Cardiac muscle cell (in vitro differentiated cells and primary cell): Measurements from ENCODE around the gene DDR2. TPM values are rescaled to one million over a fixed set of nuclear protein-coding genes. Genes with fewer than 3 reads are reported as not detected.
A peak's percentile ranks its signal among the peaks of the same experiment; 100 is the strongest.

ENCODE experiments used
- DNase-seq, 2 donors: peaks; one replicate each; pipeline versions ENCODE4 v3.0.0 to v3.0.0-alpha.2; 2010 to 2017; ENCODE audit warnings: low read depth in 1 of 2, low spot score in 1 of 2
- H3K27ac ChIP-seq: fragments of 200-600 bp; sonication (generic); 2 replicates; pipeline ENCODE4 v1.5.1; 2016
- H3K27me3 ChIP-seq: fragments of 200-600 bp; sonication (generic); 2 replicates; pipeline ENCODE4 v1.6.0; 2016; ENCODE audit warnings: control low read depth
- H3K36me3 ChIP-seq: fragments of 200-600 bp; sonication (generic); 2 replicates; pipeline ENCODE4 v1.5.1; 2016; ENCODE audit warnings: control low read depth
- H3K4me1 ChIP-seq: fragments of 200-600 bp; sonication (generic); 2 replicates; pipeline ENCODE4 v1.8.1; 2017; ENCODE audit warnings: low read depth, mild to moderate bottlenecking, mixed run types
- H3K4me3 ChIP-seq: fragments of 200-600 bp; sonication (generic); 2 replicates; pipeline ENCODE4 v1.5.1; 2016; ENCODE audit warnings: mild to moderate bottlenecking
- H3K9me3 ChIP-seq: fragments of 200-600 bp; sonication (generic); 2 replicates; pipeline ENCODE4 v1.5.1; 2017; ENCODE audit warnings: low read depth, mild to moderate bottlenecking, control low read depth
- polyA plus RNA-seq: library from polyadenylated mRNA; unstranded; fragments of >200 nt; fragmentation: Nextera tagmentation; extraction: Ambion mirVana; gene quantifications from 2 replicates; pipeline ENCODE4 v1.2.1, GENCODE V29; 2016
- total RNA-seq: library from RNA; depleted of rRNA; stranded (reverse); fragments of >200 nt; gene quantifications from 2 replicates; pipeline ENCODE4 v1.2.3, GENCODE V29; 2016
- TF ChIP-seq, protein P1 (sequence below): IDR thresholded peaks from 2 replicates; pipeline ENCODE4 v1.5.1; 2012; ENCODE audit warnings: low read depth, mild to moderate bottlenecking, low read length

The DDR2 gene
- total and polyA plus RNA-seq, 2 experiments from 2014 or later = 1.3 to 1.4 TPM

- peaks cover 3% of the 10 kb centered on the region for H3K4me1 ChIP-seq
- H3K4me3 ChIP-seq = no peak overlapping the region
- TF ChIP-seq, protein P1, sequence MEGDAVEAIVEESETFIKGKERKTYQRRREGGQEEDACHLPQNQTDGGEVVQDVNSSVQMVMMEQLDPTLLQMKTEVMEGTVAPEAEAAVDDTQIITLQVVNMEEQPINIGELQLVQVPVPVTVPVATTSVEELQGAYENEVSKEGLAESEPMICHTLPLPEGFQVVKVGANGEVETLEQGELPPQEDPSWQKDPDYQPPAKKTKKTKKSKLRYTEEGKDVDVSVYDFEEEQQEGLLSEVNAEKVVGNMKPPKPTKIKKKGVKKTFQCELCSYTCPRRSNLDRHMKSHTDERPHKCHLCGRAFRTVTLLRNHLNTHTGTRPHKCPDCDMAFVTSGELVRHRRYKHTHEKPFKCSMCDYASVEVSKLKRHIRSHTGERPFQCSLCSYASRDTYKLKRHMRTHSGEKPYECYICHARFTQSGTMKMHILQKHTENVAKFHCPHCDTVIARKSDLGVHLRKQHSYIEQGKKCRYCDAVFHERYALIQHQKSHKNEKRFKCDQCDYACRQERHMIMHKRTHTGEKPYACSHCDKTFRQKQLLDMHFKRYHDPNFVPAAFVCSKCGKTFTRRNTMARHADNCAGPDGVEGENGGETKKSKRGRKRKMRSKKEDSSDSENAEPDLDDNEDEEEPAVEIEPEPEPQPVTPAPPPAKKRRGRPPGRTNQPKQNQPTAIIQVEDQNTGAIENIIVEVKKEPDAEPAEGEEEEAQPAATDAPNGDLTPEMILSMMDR = no peak
- H3K36me3 ChIP-seq = no peaks in the 10 kb centered on the region
- H3K27me3 ChIP-seq = no peaks in the 10 kb centered on the region
- H3K27ac ChIP-seq = no peak overlapping the region
- peak in 1 of 2 donors; percentile 69 for DNase-seq
- no peaks in the 10 kb centered on the region for H3K9me3 ChIP-seq
These were observed 19.5 kb upstream of the DDR2 start for GRCh38 chr1:162612606-162613400.

DNA sequence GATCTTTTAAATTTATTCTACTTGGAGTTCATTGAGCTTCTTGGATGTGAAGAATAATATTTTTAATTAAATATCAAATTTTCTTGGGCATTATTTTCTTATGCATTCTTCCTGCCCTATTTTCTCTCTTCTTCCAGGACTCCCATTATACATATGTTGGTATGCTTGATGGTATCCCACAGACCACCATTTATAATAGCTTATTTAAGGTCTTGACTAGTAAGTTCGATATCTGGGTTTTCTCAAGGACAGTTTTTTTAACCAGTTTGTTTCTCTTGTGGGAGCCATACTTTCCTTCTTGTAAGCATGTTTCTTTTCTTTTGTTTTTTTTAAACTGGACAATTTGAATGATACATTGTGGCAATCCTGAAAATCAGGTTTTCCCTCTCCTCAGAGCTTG lies 15.4 kb upstream of the DDR2 start:
- no peak for DNase-seq
- no peak overlapping the region for H3K4me3 ChIP-seq
- H3K36me3 ChIP-seq = no peaks in the 10 kb centered on the region
- H3K27me3 ChIP-seq = no peaks in the 10 kb centered on the region
- no peak overlapping the region for H3K27ac ChIP-seq
- no peaks in the 10 kb centered on the region for H3K9me3 ChIP-seq
- H3K4me1 ChIP-seq = peaks cover 3% of the 10 kb centered on the region
- TF ChIP-seq, protein P1 = no peak

DNA sequence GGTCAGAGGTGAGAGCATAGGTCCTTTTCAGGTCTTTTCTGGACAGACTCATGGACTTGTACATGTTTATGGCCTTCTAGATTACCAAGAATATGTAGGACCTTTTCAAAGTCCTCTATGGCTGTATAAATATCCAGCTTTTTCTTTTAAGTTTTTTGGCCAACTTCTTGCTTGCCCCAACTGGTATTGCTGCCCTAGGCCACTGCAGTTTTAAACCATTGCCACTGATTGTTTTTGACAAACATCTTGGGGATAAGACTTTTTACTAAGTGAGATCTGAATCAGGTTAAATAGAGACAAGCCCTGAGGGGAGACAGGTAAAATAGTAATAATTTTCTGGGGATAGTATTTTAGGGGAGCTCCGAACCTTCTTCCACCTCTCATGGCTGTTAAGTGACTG lies 14.8 kb upstream of the DDR2 start:
- TF ChIP-seq, protein P1 = no peak
- Histone ChIP-seq H3K9me3 (no peaks in the 10 kb centered on the region), H3K27ac (no peak overlapping the region), H3K4me1 (peaks cover 3% of the 10 kb centered on the region), H3K4me3 (no peak overlapping the region), H3K27me3 (no peaks in the 10 kb centered on the region), H3K36me3 (no peaks in the 10 kb centered on the region)
- DNase-seq = no peak

GRCh38 chr1:162619076-162619475 lies 13.2 kb upstream of the DDR2 start:
- DNase-seq = no peak
- H3K9me3 ChIP-seq = no peaks in the 10 kb centered on the region
- no peak overlapping the region for H3K27ac ChIP-seq
- TF ChIP-seq, protein P1 = no peak
- H3K4me1 ChIP-seq = no peaks in the 10 kb centered on the region
- no peaks in the 10 kb centered on the region for H3K36me3 ChIP-seq
- no peak overlapping the region for H3K4me3 ChIP-seq
- H3K27me3 ChIP-seq = no peaks in the 10 kb centered on the region

GRCh38 chr1:162621256-162621655 lies 11.0 kb upstream of the DDR2 start:
- Histone ChIP-seq H3K27ac (no peak overlapping the region), H3K36me3 (no peaks in the 10 kb centered on the region), H3K4me3 (no peak overlapping the region), H3K4me1 (peaks cover under 1% of the 10 kb centered on the region), H3K9me3 (no peaks in the 10 kb centered on the region), H3K27me3 (no peaks in the 10 kb centered on the region)
- TF ChIP-seq, protein P1 = no peak
- DNase-seq = no peak
